Fibroblast of the aortic adventitia (primary cell): Measurements from ENCODE around the gene SEL1L. TPM values are rescaled to one million over a fixed set of nuclear protein-coding genes. Genes with fewer than 3 reads are reported as not detected.
"Not testable (repeated sequence)": the region's sequence is repeated elsewhere in the genome, so short reads cannot be mapped to it uniquely, and the experiment has no call there.

ENCODE experiments used
- DNase-seq: peaks from one replicate; pipeline ENCODE4 v3.0.0-alpha.2; 2010; ENCODE audit warnings: low read depth
- H3K4me3 ChIP-seq: 2 replicates; pipeline ENCODE4 v1.5.1; 2011; ENCODE audit warnings: low read depth, mild to moderate bottlenecking, control low read depth, low read length, moderate library complexity
- total RNA-seq: library from RNA; depleted of rRNA; stranded (reverse); fragments of >200 nt; gene quantifications from 2 replicates; pipeline ENCODE4 v1.2.3, GENCODE V29; 2012; ENCODE audit warnings: low replicate concordance
- TF ChIP-seq, protein P1 (sequence below): IDR thresholded peaks from 2 replicates; pipeline ENCODE4 v1.5.1; 2011; ENCODE audit warnings: mild to moderate bottlenecking, low read length, control low read depth, inconsistent platforms; ENCODE audit not compliant: insufficient read depth

Gene SEL1L
- total RNA-seq, 1 donor: 112 TPM

- no peak overlapping the region for H3K4me3 ChIP-seq
- TF ChIP-seq, protein P1, sequence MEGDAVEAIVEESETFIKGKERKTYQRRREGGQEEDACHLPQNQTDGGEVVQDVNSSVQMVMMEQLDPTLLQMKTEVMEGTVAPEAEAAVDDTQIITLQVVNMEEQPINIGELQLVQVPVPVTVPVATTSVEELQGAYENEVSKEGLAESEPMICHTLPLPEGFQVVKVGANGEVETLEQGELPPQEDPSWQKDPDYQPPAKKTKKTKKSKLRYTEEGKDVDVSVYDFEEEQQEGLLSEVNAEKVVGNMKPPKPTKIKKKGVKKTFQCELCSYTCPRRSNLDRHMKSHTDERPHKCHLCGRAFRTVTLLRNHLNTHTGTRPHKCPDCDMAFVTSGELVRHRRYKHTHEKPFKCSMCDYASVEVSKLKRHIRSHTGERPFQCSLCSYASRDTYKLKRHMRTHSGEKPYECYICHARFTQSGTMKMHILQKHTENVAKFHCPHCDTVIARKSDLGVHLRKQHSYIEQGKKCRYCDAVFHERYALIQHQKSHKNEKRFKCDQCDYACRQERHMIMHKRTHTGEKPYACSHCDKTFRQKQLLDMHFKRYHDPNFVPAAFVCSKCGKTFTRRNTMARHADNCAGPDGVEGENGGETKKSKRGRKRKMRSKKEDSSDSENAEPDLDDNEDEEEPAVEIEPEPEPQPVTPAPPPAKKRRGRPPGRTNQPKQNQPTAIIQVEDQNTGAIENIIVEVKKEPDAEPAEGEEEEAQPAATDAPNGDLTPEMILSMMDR: no peak
- no peak for DNase-seq
Measured at GRCh38 chr14:81466854-81467253, 66.8 kb downstream of the SEL1L start.

- DNase-seq: no peak
- TF ChIP-seq, protein P1: no peak
- no peak overlapping the region for H3K4me3 ChIP-seq
Measured at GRCh38 chr14:81465507-81466228, 68.0 kb downstream of the SEL1L start.

DNA sequence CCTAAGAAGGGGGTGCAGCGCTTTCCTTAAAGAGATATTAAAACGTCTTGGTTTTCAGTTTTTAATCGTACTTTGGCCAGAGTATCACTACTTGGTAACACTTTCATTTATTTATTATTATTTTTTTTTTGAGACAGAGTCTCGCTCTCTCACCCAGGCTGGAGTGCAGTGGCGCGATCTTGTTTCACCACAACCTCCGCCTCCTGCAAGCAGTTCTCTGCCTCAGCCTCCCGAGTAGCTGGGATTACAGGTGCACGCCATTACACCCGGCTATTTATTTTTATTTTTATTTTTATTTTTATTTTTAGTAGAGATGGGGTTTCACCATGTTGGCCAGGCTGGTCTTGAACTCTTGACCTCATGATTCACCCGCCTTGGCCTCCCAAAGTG, 68.7 kb downstream of the SEL1L start:
- peak overlapping the region; percentile 65 for H3K4me3 ChIP-seq

DNA sequence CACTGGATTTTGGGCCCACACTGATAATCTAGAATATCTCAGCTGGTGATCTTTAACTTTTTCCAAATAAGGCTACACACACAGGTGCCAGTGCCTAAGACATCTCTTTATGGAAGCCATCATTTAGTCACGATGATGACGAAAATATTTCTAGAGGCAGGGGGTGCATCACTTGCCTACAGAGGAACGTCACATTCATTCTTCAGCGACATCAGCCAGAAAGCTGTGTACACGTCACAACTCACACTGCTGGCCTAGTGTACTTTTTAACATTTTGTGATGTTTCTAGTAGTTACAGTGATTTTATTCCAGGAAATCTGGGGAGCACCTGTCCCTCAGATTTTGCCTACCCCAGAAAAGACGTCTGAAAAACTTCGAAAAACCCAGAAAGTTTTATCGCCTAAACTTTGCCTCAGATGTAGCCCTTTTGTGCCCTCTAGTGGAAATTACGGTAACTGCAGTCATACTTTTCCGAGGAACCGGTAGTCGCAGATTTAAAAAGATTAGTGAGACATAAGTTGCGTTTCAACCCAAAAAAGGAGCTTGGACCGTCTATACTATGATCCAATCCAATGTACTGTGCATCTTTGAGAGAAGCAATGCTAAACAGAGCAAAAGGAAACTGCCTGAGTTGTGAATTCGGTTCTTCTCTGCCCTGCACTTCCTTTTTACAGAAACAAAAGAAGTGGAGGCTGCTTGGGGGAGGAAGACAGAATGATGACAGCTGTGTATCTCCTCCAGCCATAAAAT, 69.2 kb downstream of the SEL1L start:
- TF ChIP-seq, protein P1: peak; percentile 88
- H3K4me3 ChIP-seq: peak overlapping the region; percentile 65
- peak; percentile 78 for DNase-seq

More for the DNA sequence above, 68.7 kb downstream of the SEL1L start:
- DNase-seq: not testable (repeated sequence)

DNA sequence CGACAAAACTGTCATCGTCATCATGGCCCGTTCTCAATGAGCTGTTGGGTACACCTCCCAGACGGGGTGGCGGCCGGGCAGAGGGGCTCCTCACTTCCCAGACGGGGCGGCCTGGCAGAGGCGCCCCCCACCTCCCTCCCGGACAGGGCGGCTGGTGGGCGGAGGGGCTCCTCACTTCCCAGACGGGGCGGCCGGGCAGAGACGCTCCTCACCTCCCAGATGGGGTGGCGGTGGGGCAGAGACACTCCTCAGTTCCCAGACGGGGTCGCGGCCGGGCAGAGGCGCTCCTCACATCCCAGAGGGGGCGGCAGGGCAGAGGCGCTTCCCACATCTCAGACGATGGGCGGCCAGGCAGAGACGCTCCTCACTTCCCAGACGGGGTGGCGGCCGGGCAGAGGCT, 71.3 kb downstream of the SEL1L start:
- not testable (repeated sequence) for H3K4me3 ChIP-seq, DNase-seq

DNA sequence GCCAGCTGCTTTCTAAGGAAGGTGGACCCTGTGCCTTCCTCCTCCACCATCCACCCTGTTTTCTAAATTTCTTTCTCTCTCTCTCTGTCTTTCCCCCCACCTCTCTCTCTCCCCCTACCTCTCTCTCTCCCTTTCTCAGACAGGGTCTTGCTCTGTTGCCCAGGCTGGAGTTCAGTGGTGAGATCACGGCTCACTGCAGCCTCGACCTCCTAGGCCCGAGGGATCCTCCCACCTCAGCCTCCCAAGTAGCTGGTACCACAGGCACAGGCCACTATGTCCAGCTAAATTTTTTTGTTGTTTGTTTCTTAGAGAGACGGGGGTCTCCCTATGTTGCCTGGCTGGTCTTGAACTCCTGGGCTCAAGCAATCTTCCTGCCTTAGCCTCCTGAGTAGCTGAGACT, 73.7 kb downstream of the SEL1L start:
- DNase-seq: no peak
- H3K4me3 ChIP-seq: no peak overlapping the region
- TF ChIP-seq, protein P1: no peak

DNA sequence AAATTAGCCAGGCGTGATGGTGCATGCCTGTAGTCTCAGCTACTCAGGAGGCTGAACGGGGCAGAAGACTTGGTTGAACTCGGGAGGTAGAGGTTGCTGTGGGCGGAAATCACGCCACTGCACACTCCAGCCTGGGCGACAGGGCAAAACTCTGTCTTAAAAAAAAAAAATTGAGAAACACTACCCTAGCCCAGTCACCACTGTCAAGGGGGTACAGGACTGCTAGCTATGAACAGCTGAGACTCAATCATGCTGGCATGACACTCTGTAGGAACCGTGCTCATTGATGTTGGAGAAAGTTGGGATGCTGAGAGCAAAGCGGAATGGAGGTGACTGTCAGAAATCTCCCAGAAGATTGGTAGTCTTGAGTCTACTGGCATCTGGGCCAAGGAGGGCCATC, 75.3 kb downstream of the SEL1L start:
- TF ChIP-seq, protein P1: no peak
- no peak overlapping the region for H3K4me3 ChIP-seq
- DNase-seq: no peak
